GM12878 (cell line): ENCODE measurements around the gene SCN10A.

ENCODE experiments used
- BRCA1 ChIP-seq: IDR thresholded peaks from 2 replicates; pipeline ENCODE4 v1.6.1; 2011; ENCODE audit warnings: low read depth, low read length, improper control_type of control experiment
- EP300 ChIP-seq, 2 experiments: fragments of 150-350 bp in 1 of 2; IDR thresholded peaks; 2 replicates each; pipeline ENCODE4 v1.6.1; 2011 to 2012; ENCODE audit warnings: low read depth in 2 of 2, low read length in 2 of 2, borderline replicate concordance in 1 of 2, improper control_type of control experiment in 1 of 2, inconsistent platforms in 1 of 2; ENCODE audit not compliant: control insufficient read depth in 1 of 2
- GABPA ChIP-seq: IDR thresholded peaks from 2 replicates; pipeline ENCODE4 v1.6.1; 2014; ENCODE audit warnings: antibody characterized with exemption, low read depth, mild to moderate bottlenecking, inconsistent platforms
- GATAD2B ChIP-seq: fragments of 450-650 bp; conservative IDR thresholded peaks from 2 replicates; pipeline ENCODE4 v1.6.1; 2017; ENCODE audit warnings: low read depth, mild to moderate bottlenecking, moderate library complexity
- MXI1 ChIP-seq: fragments of 150-350 bp; IDR thresholded peaks from 2 replicates; pipeline ENCODE4 v1.6.1; 2011; ENCODE audit warnings: low read depth, mild to moderate bottlenecking, inconsistent platforms, low read length, improper control_type of control experiment
- MYC ChIP-seq: IDR thresholded peaks from 2 replicates; pipeline ENCODE4 v1.6.1; 2011; ENCODE audit warnings: mild to moderate bottlenecking, low read length, moderate library complexity, inconsistent platforms; ENCODE audit not compliant: insufficient read depth, insufficient replicate concordance, insufficient read length, severe bottlenecking
- NRF1 ChIP-seq: conservative IDR thresholded peaks from 2 replicates; pipeline ENCODE4 v1.6.1; 2011; ENCODE audit warnings: mild to moderate bottlenecking, low read depth, low read length, improper control_type of control experiment
- POLR2A ChIP-seq: IDR thresholded peaks from 2 replicates; pipeline ENCODE4 v1.6.1; 2011; ENCODE audit warnings: low read depth, mild to moderate bottlenecking, low read length
- POLR2AphosphoS2 ChIP-seq: IDR thresholded peaks from 2 replicates; pipeline ENCODE4 v1.6.1; 2011; ENCODE audit warnings: low read depth, mild to moderate bottlenecking, low read length, improper control_type of control experiment, moderate library complexity
- POU2F2 ChIP-seq: IDR thresholded peaks from 3 replicates; pipeline ENCODE4 v1.6.1; 2011; ENCODE audit warnings: low read depth, mild to moderate bottlenecking, low read length, borderline replicate concordance
- RAD21 ChIP-seq: IDR thresholded peaks from 2 replicates; pipeline ENCODE4 v1.6.1; 2011; ENCODE audit warnings: mild to moderate bottlenecking, low read depth, low read length, moderate library complexity; ENCODE audit not compliant: insufficient read depth
- TAF1 ChIP-seq: IDR thresholded peaks from 2 replicates; pipeline ENCODE4 v1.6.1; 2011; ENCODE audit warnings: mild to moderate bottlenecking, low read depth, low read length, borderline replicate concordance
- ZZZ3 ChIP-seq: IDR thresholded peaks from 2 replicates; pipeline ENCODE4 v1.6.1; 2011; ENCODE audit warnings: low read depth; ENCODE audit not compliant: control insufficient read depth, insufficient read length
- TF ChIP-seq, protein P1 (sequence below): IDR thresholded peaks from 2 replicates; pipeline ENCODE4 v1.6.1; 2011; ENCODE audit warnings: low read depth, low read length, improper control_type of control experiment, borderline replicate concordance

DNA sequence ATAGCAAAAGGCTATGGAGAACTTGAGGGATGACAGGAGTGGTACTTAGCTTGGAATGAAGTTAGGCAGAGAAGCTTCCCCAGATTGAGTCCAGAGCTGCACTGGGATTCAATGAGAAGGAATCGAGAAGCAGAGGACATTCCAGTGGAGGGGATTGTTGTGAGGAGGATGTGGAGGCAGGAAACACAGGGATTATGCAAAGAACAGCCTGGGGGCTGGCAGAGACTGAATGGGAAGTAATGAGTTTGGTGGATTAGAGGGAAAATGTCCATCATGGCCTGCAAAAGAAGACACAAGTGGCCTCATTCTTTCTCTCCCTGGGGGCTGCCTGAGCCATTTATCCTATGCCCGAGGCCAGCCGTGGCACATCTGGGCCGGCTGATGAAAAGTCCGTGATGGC, 20.5 kb upstream of the SCN10A start:
- TF ChIP-seq MYC (no peak), GABPA (no peak), EP300 (IDR thresholded peaks at IDR 0.05; ENCODE audit: borderline replicate concordance in 1 of 2, control insufficient read depth in 1 of 2, low read depth in 2 of 2, low read length in 2 of 2) (no peak), MXI1 (no peak), GATAD2B (no peak), POU2F2 (no peak), NRF1 (no peak), TAF1 (no peak), RAD21 (no peak), POLR2A (no peak), ZZZ3 (no peak), BRCA1 (no peak), POLR2AphosphoS2 (no peak)
- TF ChIP-seq, protein P1, sequence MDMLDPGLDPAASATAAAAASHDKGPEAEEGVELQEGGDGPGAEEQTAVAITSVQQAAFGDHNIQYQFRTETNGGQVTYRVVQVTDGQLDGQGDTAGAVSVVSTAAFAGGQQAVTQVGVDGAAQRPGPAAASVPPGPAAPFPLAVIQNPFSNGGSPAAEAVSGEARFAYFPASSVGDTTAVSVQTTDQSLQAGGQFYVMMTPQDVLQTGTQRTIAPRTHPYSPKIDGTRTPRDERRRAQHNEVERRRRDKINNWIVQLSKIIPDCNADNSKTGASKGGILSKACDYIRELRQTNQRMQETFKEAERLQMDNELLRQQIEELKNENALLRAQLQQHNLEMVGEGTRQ = no peak
